GM12878 (cell line): ENCODE measurements around the gene NDRG4. TPM values are rescaled to one million over a fixed set of nuclear protein-coding genes. Genes with fewer than 3 reads are reported as not detected.

Source experiments
- ATAC-seq: fragments of 200-7000 bp; cut with Tn5 transposase; 3 replicates; pipeline ENCODE4 v1.9.1; 2020; ENCODE audit warnings: mild to moderate bottlenecking, moderate library complexity
- BruUV-seq: library from RNA; stranded (reverse); fragments of 400-500 nt; replicated peaks from 2 replicates; lab custom pipeline; 2021; lab: Mats Ljungman, UMichigan
- CTCF ChIA-PET: fragments of 300-600 bp; sonication (Branson Sonifier 250); formaldehyde crosslinking; extraction: SDS; loops from one replicate; lab custom pipeline; 2021; ENCODE audit warnings: inconsistent platforms; lab: Yijun Ruan, JAX
- POLR2A ChIA-PET: fragments of 350-600 bp; formaldehyde crosslinking; extraction: SDS; loops from one replicate; lab custom pipeline; 2021; ENCODE audit warnings: inconsistent platforms; lab: Charles Lee
- RAD21 ChIA-PET: fragments of 300-600 bp; sonication (Branson Sonifier 250); formaldehyde crosslinking; loops from one replicate; lab custom pipeline; 2023; ENCODE audit warnings: antibody characterized with exemption; ENCODE audit not compliant: unreplicated experiment; lab: Charles Lee
- SMC1A ChIA-PET: fragments of 300-600 bp; sonication (Branson Sonifier 250); formaldehyde crosslinking; loops from one replicate; lab custom pipeline; 2023; ENCODE audit not compliant: unreplicated experiment, uncharacterized antibody; lab: Charles Lee
- DNase-seq: peaks from one replicate; pipeline ENCODE4 v3.0.0-alpha.2; 2011; ENCODE audit warnings: low read depth, low spot score
- FAIRE-seq: peaks from 3 replicates; lab custom pipeline; 2011; peaks lifted over from hg19 to GRCh38; lab: Jason Lieb, UNC
- H2AFZ ChIP-seq: 2 replicates; pipeline ENCODE4 v1.6.0; 2011; ENCODE audit warnings: low read depth, low read length, control low read depth; ENCODE audit not compliant: control insufficient read depth
- H3K27ac ChIP-seq: 2 replicates; pipeline ENCODE4 v1.5.1; 2011; ENCODE audit warnings: control low read depth; ENCODE audit not compliant: control insufficient read depth, insufficient read depth
- H3K27me3 ChIP-seq, 2 experiments: replicated peaks in 1 of 2; 2 replicates each; pipeline versions ENCODE4 v1.6.0 to v1.6.1; 2011; ENCODE audit warnings: low read length in 1 of 2; ENCODE audit not compliant: control insufficient read depth in 2 of 2, insufficient read depth in 2 of 2
- H3K36me3 ChIP-seq, 2 experiments: 2 replicates each; pipeline ENCODE4 v1.5.1; 2011; ENCODE audit warnings: low read length in 1 of 2; ENCODE audit not compliant: control insufficient read depth in 2 of 2, insufficient read depth in 2 of 2
- H3K4me1 ChIP-seq: 2 replicates; pipeline ENCODE4 v1.6.1; 2011; ENCODE audit warnings: mild to moderate bottlenecking, low read length, moderate library complexity, mixed read lengths; ENCODE audit not compliant: control insufficient read depth, insufficient read depth
- H3K4me2 ChIP-seq: 2 replicates; pipeline ENCODE4 v1.6.0; 2011; ENCODE audit warnings: control low read depth; ENCODE audit not compliant: control insufficient read depth, insufficient read depth
- H3K4me3 ChIP-seq: fragments of 200-600 bp; sonication (generic); 2 replicates; pipeline ENCODE4 v1.5.1; 2016
- H3K79me2 ChIP-seq: 2 replicates; pipeline ENCODE4 v1.6.0; 2011; ENCODE audit warnings: low read length; ENCODE audit not compliant: control insufficient read depth, insufficient read depth
- H3K9ac ChIP-seq: 2 replicates; pipeline ENCODE4 v1.8.0; 2011; ENCODE audit warnings: low read length, control low read depth, mixed read lengths; ENCODE audit not compliant: control insufficient read depth, insufficient read depth
- H3K9me3 ChIP-seq: replicated peaks from 3 replicates; pipeline ENCODE4 v1.5.1; 2011; ENCODE audit warnings: mild to moderate bottlenecking, low read length; ENCODE audit not compliant: control insufficient read depth, insufficient read depth
- H4K20me1 ChIP-seq: 2 replicates; pipeline ENCODE4 v1.6.0; 2011; ENCODE audit not compliant: control insufficient read depth, insufficient read depth
- BCL3 ChIP-seq: IDR thresholded peaks from 2 replicates; pipeline ENCODE4 v1.6.1; 2011; ENCODE audit warnings: borderline replicate concordance, low read depth, mild to moderate bottlenecking, moderate library complexity, low read length; ENCODE audit not compliant: insufficient read depth, poor library complexity, severe bottlenecking
- BMI1 ChIP-seq: fragments of 450-650 bp; IDR thresholded peaks from 2 replicates; pipeline ENCODE4 v1.6.1; 2016; ENCODE audit warnings: mild to moderate bottlenecking, moderate library complexity, borderline replicate concordance
- EP300 ChIP-seq, 2 experiments: fragments of 150-350 bp in 1 of 2; IDR thresholded peaks; 2 replicates each; pipeline ENCODE4 v1.6.1; 2011 to 2012; ENCODE audit warnings: low read depth in 2 of 2, low read length in 2 of 2, borderline replicate concordance in 1 of 2, improper control_type of control experiment in 1 of 2, inconsistent platforms in 1 of 2; ENCODE audit not compliant: control insufficient read depth in 1 of 2
- IRF5 ChIP-seq: fragments of 450-650 bp; IDR thresholded peaks from 2 replicates; pipeline ENCODE4 v1.6.1; 2017; ENCODE audit warnings: borderline replicate concordance
- NFYA ChIP-seq: IDR thresholded peaks from 2 replicates; pipeline ENCODE4 v1.6.1; 2011; ENCODE audit warnings: low read depth, mild to moderate bottlenecking, low read length, improper control_type of control experiment, borderline replicate concordance
- PML ChIP-seq: IDR thresholded peaks from 2 replicates; pipeline ENCODE4 v1.6.1; 2012; ENCODE audit warnings: low read length, inconsistent platforms
- SIN3A ChIP-seq: IDR thresholded peaks from 2 replicates; pipeline ENCODE4 v1.6.1; 2012; ENCODE audit warnings: low read depth, low read length, improper control_type of control experiment
- SREBF1 ChIP-seq: IDR thresholded peaks from 2 replicates; pipeline ENCODE4 v1.6.1; 2012; ENCODE audit warnings: mild to moderate bottlenecking, low read length
- TAF1 ChIP-seq: IDR thresholded peaks from 2 replicates; pipeline ENCODE4 v1.6.1; 2011; ENCODE audit warnings: mild to moderate bottlenecking, low read depth, low read length, borderline replicate concordance
- WGBS: methylation state at CpG from one replicate; pipeline ENCODE4 v1.1.6; 2016; ENCODE audit warnings: low lambda C conversion rate; ENCODE audit not compliant: insufficient replicate concordance, insufficient coverage; ENCODE audit errors: missing lambda C conversion rate; 5-methylcytosine and 5-hydroxymethylcytosine counted together
- in situ Hi-C: fragments of 300-500 bp; cut with MboI; formaldehyde crosslinking; loops from 9 replicates; pipeline ENCODE4 v1.14.3; 2018; ENCODE audit warnings: mixed read lengths
- intact Hi-C: fragments of 100-400 bp; cut with micrococcal nuclease; formaldehyde crosslinking; loops from one replicate; pipeline ENCODE4 v1.14.2; 2022; ENCODE audit not compliant: unreplicated experiment
- polyA plus RNA-seq, 11 experiments: library from polyadenylated mRNA; depleted of rRNA in 4 of 11; unstranded in 6 of 11; stranded (reverse) in 5 of 11; fragments of >200 nt; fragmentation: Nextera tagmentation in 4 of 11; fragmentation: Illumina TruSeq in 1 of 11; extraction: Ambion mirVana in 4 of 11; extraction: Trizol in 1 of 11; gene quantifications; 1 replicate in 1 of 11; 2 replicates in 10 of 11; pipeline versions ENCODE4 v1.2.1 to v1.2.3, GENCODE V29; 2011 to 2016; ENCODE audit warnings: inconsistent platforms in 2 of 11, missing spikeins in 2 of 11, low read depth in 1 of 11
- total RNA-seq, 4 experiments: library from RNA; depleted of rRNA in 3 of 4; stranded (reverse); fragments of >200 nt in 3 of 4; fragmentation: Illumina TruSeq in 1 of 4; extraction: Trizol in 1 of 4; gene quantifications; 2 replicates each; pipeline versions ENCODE4 v1.2.1 to v1.2.3, GENCODE V29; 2013 to 2021

Gene NDRG4
- total and polyA plus RNA-seq, 10 of the 15 experiments (the other 5 are each of a cell fraction or from before 2014, with no cell fraction given): 0.33 to 3.8 (median 2.5) TPM

GRCh38 chr16:58543685-58544084 is 43.7 kb downstream of the NDRG4 start:
- intact Hi-C loops (no loop called here), in situ Hi-C loops (no loop called here)
- Histone ChIP-seq H2AFZ (no peak overlapping the region), H3K9ac (no peak overlapping the region), H3K4me3 (no peak overlapping the region), H3K36me3 (peaks cover 15 to 70% of the 10 kb centered on the region in 2 experiments), H3K4me1 (no peaks in the 10 kb centered on the region), H3K4me2 (no peak overlapping the region), H4K20me1 (no peaks in the 10 kb centered on the region), H3K27ac (no peak overlapping the region), H3K27me3 (no peaks in the 10 kb centered on the region), H3K79me2 (no peaks in the 10 kb centered on the region), H3K9me3 (no peaks in the 10 kb centered on the region)
- DNase-seq: no peak
- BruUV-seq: no TSS peak
- no peak for FAIRE-seq
- ChIA-PET SMC1A (interaction anchor here (0.5 kb wide), 1 partner anchor 1020 kb away, joined by 4 read pairs; no protein-coding TSS in a partner anchor), CTCF (no interaction called here), RAD21 (no interaction called here), POLR2A (no interaction called here)
- TF ChIP-seq NFYA: no peak
- no peak for TF ChIP-seq BCL3
- no peak for TF ChIP-seq EP300 (IDR thresholded peaks at IDR 0.05; ENCODE audit: borderline replicate concordance in 1 of 2, control insufficient read depth in 1 of 2, low read depth in 2 of 2, low read length in 2 of 2)
- TF ChIP-seq PML: no peak
- no peak for TF ChIP-seq TAF1
- no peak for TF ChIP-seq BMI1
- TF ChIP-seq IRF5: no peak
- no peak for TF ChIP-seq SREBF1
- TF ChIP-seq SIN3A: no peak
- WGBS: 95% methylated on average over 8 of the region's 8 CpGs
- no peak for ATAC-seq
